Spleen (tissue), 11 donors: ENCODE results near the gene TMPRSS2. TPM values are rescaled to one million over a fixed set of nuclear protein-coding genes. Genes with fewer than 3 reads are reported as not detected.

Experiments
- DNase-seq: peaks from one replicate; pipeline ENCODE4 v3.0.0-alpha.2; 2020
- H3K27ac ChIP-seq, 8 donors: fragments of 200-600 bp; sonication (generic) in 7 of 8; 1 replicate in 4 of 8; 2 replicates in 4 of 8; pipeline versions ENCODE4 v1.5.0 to v1.8.0; 2016 to 2021; ENCODE audit warnings: inconsistent platforms in 4 of 8, mild to moderate bottlenecking in 4 of 8, moderate library complexity in 1 of 8
- H3K27me3 ChIP-seq, 7 donors: fragments of 200-600 bp; sonication (generic) in 6 of 7; replicated peaks in 1 of 7; 1 replicate in 4 of 7; 2 replicates in 3 of 7; pipeline versions ENCODE4 v1.5.0 to v1.8.0; 2016 to 2021; ENCODE audit warnings: inconsistent platforms in 3 of 7, mild to moderate bottlenecking in 1 of 7
- H3K36me3 ChIP-seq, 6 donors: fragments of 200-600 bp; sonication (generic) in 5 of 6; 1 replicate in 4 of 6; 2 replicates in 2 of 6; pipeline versions ENCODE4 v1.5.0 to v1.8.0; 2016 to 2021; ENCODE audit warnings: inconsistent platforms in 2 of 6
- H3K4me1 ChIP-seq, 6 donors: fragments of 200-600 bp; sonication (generic) in 5 of 6; 1 replicate in 3 of 6; 2 replicates in 3 of 6; pipeline versions ENCODE4 v1.5.0 to v1.8.0; 2016 to 2021; ENCODE audit warnings: inconsistent platforms in 3 of 6
- H3K4me3 ChIP-seq, 8 donors: fragments of 200-600 bp; sonication (generic) in 7 of 8; 1 replicate in 4 of 8; 2 replicates in 4 of 8; pipeline versions ENCODE4 v1.5.0 to v1.8.0; 2016 to 2021; ENCODE audit warnings: inconsistent platforms in 4 of 8, mild to moderate bottlenecking in 4 of 8, moderate library complexity in 2 of 8
- H3K9me3 ChIP-seq, 8 donors: fragments of 200-600 bp; sonication (generic) in 7 of 8; 1 replicate in 4 of 8; 2 replicates in 4 of 8; pipeline versions ENCODE4 v1.5.0 to v1.8.0; 2016 to 2021; ENCODE audit warnings: inconsistent platforms in 4 of 8
- POLR2A ChIP-seq, 3 donors: fragments of 450-650 bp; IDR thresholded peaks; one replicate each; pipeline ENCODE4 v1.5.1; 2017; ENCODE audit warnings: antibody characterized with exemption in 3 of 3, mild to moderate bottlenecking in 1 of 3
- POLR2AphosphoS5 ChIP-seq, 3 donors: sonication (generic); formaldehyde crosslinking; IDR thresholded peaks; one replicate each; pipeline ENCODE4 v1.5.1; 2017; ENCODE audit warnings: antibody characterized with exemption in 3 of 3
- WGBS, 5 donors: extraction: QIAGEN DNeasy Blood & Tissue Kit in 3 of 5; methylation state at CpG; one replicate each; pipeline versions ENCODE4 v1.1.5 to v1.1.7; 2013 to 2018; 5-methylcytosine and 5-hydroxymethylcytosine counted together
- intact Hi-C: fragments of 100-400 bp; cut with DNase I; formaldehyde crosslinking; loops from one replicate; pipeline ENCODE4 v1.15.0; 2023; ENCODE audit warnings: low total_unique reads
- polyA plus RNA-seq, 3 donors: library from polyadenylated mRNA; stranded (reverse); fragments of 200-250 nt; gene quantifications; one replicate each; pipeline ENCODE4 v1.2.1, GENCODE V29; 2013
- total RNA-seq, 7 donors: library from RNA; depleted of rRNA in 3 of 7; stranded (reverse); fragments of >200 nt in 3 of 7; fragmentation: NEBNext Ultra II Directional in 4 of 7; extraction: Animal tissue kit (Norgen Biotek cat#: 25700) in 4 of 7; gene quantifications; one replicate each; pipeline versions ENCODE4 v1.1.0 to v1.2.1, GENCODE V29; 2016 to 2021
- TF ChIP-seq, protein P1 (sequence below), 11 experiments: fragments of 200-600 bp in 7 of 11; fragments of 450-650 bp in 4 of 11; sonication (generic) in 4 of 11; IDR thresholded peaks in 8 of 11; conservative IDR thresholded peaks in 3 of 11; 1 replicate in 7 of 11; 2 replicates in 4 of 11; pipeline versions ENCODE4 v1.4.0 to v1.8.0; 2016 to 2021; ENCODE audit warnings: antibody characterized with exemption in 11 of 11, inconsistent platforms in 4 of 11, mild to moderate bottlenecking in 1 of 11
- donor health status: healthy with polysubstance abuse.
- donor health status: DM: no; HTN: no; CAD: no; lungs with moderate emphysema.
- donor health status: DM: no; HTN: no; CAD: no.
- donor health status: Bipolar disorder and iron deficiency.
- donor health status: healthy.
- donor health status: DM: no; HTN: no; CAD: no.
- donor health status: DM: yes; HTN: yes; CAD: no.

TMPRSS2 gene
- total and polyA plus RNA-seq, 10 donors: 0.06 to 0.25 (median 0.10) TPM; not detected in 5

- TF ChIP-seq POLR2AphosphoS5 (IDR thresholded peaks at IDR 0.05): no peak
- no peak for TF ChIP-seq POLR2A (IDR thresholded peaks at IDR 0.05)
- TF ChIP-seq, protein P1, sequence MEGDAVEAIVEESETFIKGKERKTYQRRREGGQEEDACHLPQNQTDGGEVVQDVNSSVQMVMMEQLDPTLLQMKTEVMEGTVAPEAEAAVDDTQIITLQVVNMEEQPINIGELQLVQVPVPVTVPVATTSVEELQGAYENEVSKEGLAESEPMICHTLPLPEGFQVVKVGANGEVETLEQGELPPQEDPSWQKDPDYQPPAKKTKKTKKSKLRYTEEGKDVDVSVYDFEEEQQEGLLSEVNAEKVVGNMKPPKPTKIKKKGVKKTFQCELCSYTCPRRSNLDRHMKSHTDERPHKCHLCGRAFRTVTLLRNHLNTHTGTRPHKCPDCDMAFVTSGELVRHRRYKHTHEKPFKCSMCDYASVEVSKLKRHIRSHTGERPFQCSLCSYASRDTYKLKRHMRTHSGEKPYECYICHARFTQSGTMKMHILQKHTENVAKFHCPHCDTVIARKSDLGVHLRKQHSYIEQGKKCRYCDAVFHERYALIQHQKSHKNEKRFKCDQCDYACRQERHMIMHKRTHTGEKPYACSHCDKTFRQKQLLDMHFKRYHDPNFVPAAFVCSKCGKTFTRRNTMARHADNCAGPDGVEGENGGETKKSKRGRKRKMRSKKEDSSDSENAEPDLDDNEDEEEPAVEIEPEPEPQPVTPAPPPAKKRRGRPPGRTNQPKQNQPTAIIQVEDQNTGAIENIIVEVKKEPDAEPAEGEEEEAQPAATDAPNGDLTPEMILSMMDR (IDR thresholded peaks at IDR 0.05 in 8 of 11, conservative IDR thresholded peaks at IDR 0.05 in 3 of 11): no peak
- no peak for DNase-seq
- no peaks in the 10 kb centered on the region for H3K27me3 ChIP-seq
- H3K27ac ChIP-seq: peak overlapping the region in 3 of 8 donors; percentile 52 to 73 (median 55)
- H3K4me1 ChIP-seq: peaks cover 0 to 9% (median 0%) of the 10 kb centered on the region in 6 donors
- 93 to 96% (median 95%) methylated on average over 14 of the region's 14 CpGs for WGBS, 5 donors
- no peaks in the 10 kb centered on the region for H3K9me3 ChIP-seq
- H3K36me3 ChIP-seq: peaks cover 13 to 100% (median 94%) of the 10 kb centered on the region in 6 donors
- intact Hi-C loops: no loop called here
- H3K4me3 ChIP-seq: no peak overlapping the region
Observed at GRCh38 chr21:41441546-41441945, 66.4 kb downstream of the TMPRSS2 start.

GRCh38 chr21:41439248-41439647 is 68.7 kb downstream of the TMPRSS2 start:
- intact Hi-C loops: no loop called here
- Histone ChIP-seq H3K27me3 (no peaks in the 10 kb centered on the region), H3K4me1 (no peaks in the 10 kb centered on the region), H3K27ac (peak overlapping the region in 4 of 8 donors; percentile 16 to 73 (median 25)), H3K9me3 (peaks cover 0 to 14% (median 7%) of the 10 kb centered on the region in 8 donors), H3K36me3 (peaks cover 13 to 100% (median 93%) of the 10 kb centered on the region in 6 donors), H3K4me3 (no peak overlapping the region)
- WGBS, 5 donors: 64 to 92% (median 74%) methylated on average over 4 of the region's 4 CpGs
- DNase-seq: no peak
- TF ChIP-seq POLR2AphosphoS5 (IDR thresholded peaks at IDR 0.05) (no peak), POLR2A (IDR thresholded peaks at IDR 0.05) (no peak)
- TF ChIP-seq, protein P1 (IDR thresholded peaks at IDR 0.05 in 8 of 11, conservative IDR thresholded peaks at IDR 0.05 in 3 of 11): no peak

DNA sequence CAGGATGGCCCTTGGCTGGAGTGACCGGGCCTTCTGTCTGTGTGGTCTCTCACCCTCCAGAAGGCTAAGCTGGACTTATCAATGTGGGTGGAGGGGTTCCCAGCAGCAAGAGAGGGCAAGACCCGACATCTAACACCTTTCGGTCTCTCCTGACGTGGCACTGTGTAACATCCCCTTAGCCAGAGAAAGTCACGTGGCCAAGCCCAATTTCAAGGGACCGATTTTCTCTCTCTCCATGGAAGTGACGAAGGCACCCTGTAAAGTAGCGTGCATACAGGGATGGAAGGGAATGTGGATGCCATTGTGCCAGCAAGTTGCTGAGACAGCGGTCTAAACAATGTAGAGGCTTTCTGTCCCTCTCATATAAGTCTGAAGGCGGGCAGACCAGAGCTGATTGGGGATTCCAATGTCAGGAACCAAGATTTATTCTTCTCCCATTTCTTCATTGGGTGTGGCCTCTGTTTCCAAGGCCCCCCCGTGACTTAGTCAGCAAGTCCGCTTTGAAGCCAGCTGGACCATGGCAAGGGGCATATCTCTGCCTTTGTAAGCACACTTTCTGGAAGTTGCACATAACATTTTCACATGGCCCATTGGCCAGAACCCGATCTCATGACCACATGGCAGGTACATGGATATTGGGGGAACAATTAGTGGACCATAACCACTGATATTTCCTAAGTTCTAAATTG is 69.4 kb downstream of the TMPRSS2 start:
- intact Hi-C loops: no loop called here
- TF ChIP-seq, protein P1 (IDR thresholded peaks at IDR 0.05 in 8 of 11, conservative IDR thresholded peaks at IDR 0.05 in 3 of 11): no peak
- TF ChIP-seq POLR2A (IDR thresholded peaks at IDR 0.05) (no peak), POLR2AphosphoS5 (IDR thresholded peaks at IDR 0.05) (no peak)
- Histone ChIP-seq H3K9me3 (peaks cover 0 to 20% (median 7%) of the 10 kb centered on the region in 8 donors), H3K4me3 (no peak overlapping the region), H3K27me3 (no peaks in the 10 kb centered on the region), H3K36me3 (peaks cover 13 to 100% (median 91%) of the 10 kb centered on the region in 6 donors), H3K27ac (peak overlapping the region in 3 of 8 donors; percentile 4 to 47 (median 16)), H3K4me1 (no peaks in the 10 kb centered on the region)
- no peak for DNase-seq
- 87 to 96% (median 89%) methylated on average over 13 of the region's 13 CpGs for WGBS, 5 donors

DNA sequence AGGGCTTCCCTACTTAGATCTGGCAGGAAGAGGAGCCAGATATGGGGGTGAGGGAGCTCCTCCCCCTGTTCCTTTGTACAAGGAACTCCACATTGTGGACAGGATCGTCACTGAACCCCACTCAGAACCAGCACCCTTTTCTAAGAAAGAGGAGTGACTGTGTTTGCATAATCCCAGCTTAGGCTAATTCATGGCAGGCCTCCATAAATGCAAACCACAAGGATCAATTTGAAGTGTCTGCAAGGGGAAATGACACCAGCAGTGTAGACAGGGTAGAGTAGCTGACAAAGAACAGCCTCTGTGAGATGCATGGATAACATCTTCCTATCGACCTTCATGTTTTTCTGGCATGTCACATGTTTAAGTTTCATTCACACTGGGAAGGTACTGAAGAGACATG is 70.2 kb downstream of the TMPRSS2 start:
- intact Hi-C loops: no loop called here
- Histone ChIP-seq H3K27ac (peak overlapping the region in 3 of 8 donors; percentile 6 to 47 (median 9)), H3K9me3 (peaks cover 0 to 21% (median 7%) of the 10 kb centered on the region in 8 donors), H3K4me1 (peaks cover 0 to 5% (median 0%) of the 10 kb centered on the region in 6 donors), H3K27me3 (no peaks in the 10 kb centered on the region), H3K4me3 (no peak overlapping the region), H3K36me3 (peaks cover 15 to 100% (median 93%) of the 10 kb centered on the region in 6 donors)
- TF ChIP-seq, protein P1 (IDR thresholded peaks at IDR 0.05 in 8 of 11, conservative IDR thresholded peaks at IDR 0.05 in 3 of 11): no peak
- TF ChIP-seq POLR2AphosphoS5 (IDR thresholded peaks at IDR 0.05): no peak
- no peak for TF ChIP-seq POLR2A (IDR thresholded peaks at IDR 0.05)
- no peak for DNase-seq
- 41 to 86% (median 70%) methylated on average over 2 of the region's 2 CpGs for WGBS, 5 donors
